Muscle of leg (tissue), 11 donors: Measurements from ENCODE around the gene SMLR1. TPM values are rescaled to one million over a fixed set of nuclear protein-coding genes. Genes with fewer than 3 reads are reported as not detected.
"Not testable (repeated sequence)": the region's sequence is repeated elsewhere in the genome, so short reads cannot be mapped to it uniquely, and the experiment has no call there.

ENCODE experiments used
- DNase-seq: peaks from one replicate; pipeline ENCODE4 v3.0.0; 2013
- H3K27ac ChIP-seq: one replicate; pipeline ENCODE4 v1.5.1; 2013; ENCODE audit warnings: mild to moderate bottlenecking, low read length, control low read depth
- H3K27me3 ChIP-seq: one replicate; pipeline ENCODE4 v1.6.1; 2013; ENCODE audit warnings: low read length; ENCODE audit not compliant: control insufficient read depth, insufficient read depth
- H3K36me3 ChIP-seq: one replicate; pipeline ENCODE4 v1.6.1; 2013; ENCODE audit warnings: low read length; ENCODE audit not compliant: control insufficient read depth, insufficient read depth
- H3K4me1 ChIP-seq: one replicate; pipeline ENCODE4 v1.6.1; 2013; ENCODE audit warnings: low read length; ENCODE audit not compliant: control insufficient read depth, insufficient read depth
- H3K4me3 ChIP-seq: one replicate; pipeline ENCODE4 v1.5.1; 2013; ENCODE audit warnings: low read length, control low read depth
- H3K9me3 ChIP-seq: replicated peaks from 2 replicates; pipeline ENCODE4 v1.6.1; 2013; ENCODE audit warnings: low read depth, low read length; ENCODE audit not compliant: control insufficient read depth
- WGBS: methylation state at CpG from one replicate; pipeline ENCODE4 v1.1.5; 2013; ENCODE audit warnings: missing lambda C conversion rate; ENCODE audit not compliant: insufficient coverage; 5-methylcytosine and 5-hydroxymethylcytosine counted together
- polyA plus RNA-seq, 8 donors: library from polyadenylated mRNA; unstranded; fragments of 120-200 nt; gene quantifications; one replicate each; pipeline versions ENCODE4 v1.2.1 to v1.2.3, GENCODE V29; 2013; ENCODE audit warnings: inconsistent platforms in 1 of 8, low replicate concordance in 1 of 8; ENCODE audit not compliant: insufficient read length in 8 of 8, insufficient read depth in 1 of 8
- total RNA-seq: library from RNA; stranded (reverse); fragments of 120-200 nt; gene quantifications from one replicate; pipeline ENCODE4 v1.2.4, GENCODE V29; 2013

The SMLR1 gene
- total and polyA plus RNA-seq, 9 donors, result 0.08 to 2.3 (median 0.28) TPM; not detected in 4

- Histone ChIP-seq H3K36me3 (no peaks in the 10 kb centered on the region), H3K4me3 (no peak overlapping the region), H3K9me3 (peaks cover 3% of the 10 kb centered on the region), H3K27ac (no peak overlapping the region), H3K27me3 (no peaks in the 10 kb centered on the region), H3K4me1 (no peaks in the 10 kb centered on the region)
- WGBS, result 100% methylated on average over 1 of the region's 1 CpG
- no peak for DNase-seq
These were observed 33.1 kb upstream of the SMLR1 start for GRCh38 chr6:130794010-130794697.

- Histone ChIP-seq H3K4me3 (no peak overlapping the region), H3K9me3 (peaks cover 4% of the 10 kb centered on the region), H3K4me1 (no peaks in the 10 kb centered on the region), H3K27ac (no peak overlapping the region), H3K36me3 (no peaks in the 10 kb centered on the region), H3K27me3 (no peaks in the 10 kb centered on the region)
- peak; percentile 76 for DNase-seq
- WGBS, result 38% methylated on average over 1 of the region's 3 CpGs
These were observed 32.5 kb upstream of the SMLR1 start for GRCh38 chr6:130794738-130795137.

DNA sequence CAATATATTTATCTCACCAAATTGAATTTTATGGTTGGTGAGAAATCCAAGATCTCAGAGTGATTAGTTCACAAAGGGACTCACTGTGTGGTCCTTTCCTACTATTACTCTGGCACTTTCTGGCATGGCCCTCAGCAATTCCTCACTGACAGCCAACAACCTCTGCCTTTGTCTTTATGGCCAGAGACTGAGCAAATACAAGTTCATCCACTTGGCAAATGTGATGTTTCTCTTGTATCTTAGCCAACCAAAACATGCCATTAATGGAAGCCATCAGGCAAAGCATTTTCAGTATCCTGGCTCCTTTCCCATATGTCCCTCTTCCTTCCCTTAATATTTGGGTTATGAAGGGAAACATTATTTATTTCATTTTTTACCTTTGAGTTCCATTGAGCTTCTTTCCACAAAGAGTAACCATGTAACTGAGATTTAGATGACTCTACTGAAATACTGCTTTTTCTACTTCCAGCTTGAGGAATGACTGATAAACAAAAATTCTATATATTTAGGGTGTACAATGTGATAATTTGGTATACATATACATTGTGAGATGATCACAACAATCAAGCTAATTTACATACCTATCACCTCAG lies 30.8 kb upstream of the SMLR1 start:
- Histone ChIP-seq H3K27me3 (no peaks in the 10 kb centered on the region), H3K36me3 (no peaks in the 10 kb centered on the region), H3K27ac (no peak overlapping the region), H3K4me1 (no peaks in the 10 kb centered on the region), H3K9me3 (peaks cover 12% of the 10 kb centered on the region), H3K4me3 (no peak overlapping the region)
- peak; percentile 71 for DNase-seq

DNA sequence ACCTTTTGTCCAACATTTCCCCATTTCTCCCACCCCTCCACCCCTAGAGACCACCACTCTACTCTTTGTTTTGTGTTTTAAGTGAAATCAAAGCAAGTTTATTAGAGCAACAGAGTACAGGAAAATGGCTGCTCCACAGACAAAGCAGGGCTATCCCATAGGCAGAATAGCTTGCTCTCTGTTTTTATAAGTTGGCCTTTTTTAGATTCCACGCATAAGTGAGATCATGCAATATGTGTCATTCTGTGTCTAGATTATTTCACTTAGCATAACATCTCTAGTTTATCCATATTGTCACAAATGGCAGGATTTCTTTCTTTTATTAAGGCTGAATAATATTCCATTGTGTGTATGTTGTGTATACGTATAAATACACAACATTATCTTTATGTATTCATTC lies 30.1 kb upstream of the SMLR1 start:
- WGBS, result no CpG with 5 or more reads among the region's 2 CpGs
- no peak for DNase-seq
- Histone ChIP-seq H3K9me3 (peaks cover 12% of the 10 kb centered on the region), H3K27me3 (no peaks in the 10 kb centered on the region), H3K27ac (no peak overlapping the region), H3K4me1 (no peaks in the 10 kb centered on the region), H3K36me3 (no peaks in the 10 kb centered on the region), H3K4me3 (no peak overlapping the region)

DNA sequence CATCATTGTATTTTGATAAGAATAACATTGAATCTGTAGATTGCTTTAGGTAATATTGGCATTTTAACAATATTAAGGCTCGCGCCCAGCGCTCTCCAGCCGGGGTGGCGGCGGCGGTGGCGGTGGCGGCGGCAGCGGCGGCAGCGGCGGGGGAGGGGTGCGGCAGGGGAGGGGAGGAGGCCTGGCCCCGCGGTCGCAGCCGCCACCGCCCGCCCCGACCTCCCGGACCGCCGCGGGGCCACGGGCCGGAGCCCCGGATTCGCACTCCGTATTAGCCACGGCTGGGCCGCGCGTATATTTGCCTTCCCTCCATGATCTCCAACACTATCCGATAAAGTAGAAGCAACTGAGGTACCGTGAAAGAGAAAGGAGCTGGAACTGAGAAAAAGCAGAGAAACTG lies 25.8 kb upstream of the SMLR1 start:
- not testable (repeated sequence) for H3K27ac ChIP-seq, DNase-seq, H3K4me3 ChIP-seq, H3K36me3 ChIP-seq, H3K4me1 ChIP-seq, H3K27me3 ChIP-seq
- H3K9me3 ChIP-seq, result peaks cover 12% of the 10 kb centered on the region
- WGBS, result 99% methylated on average over 15 of the region's 37 CpGs

GRCh38 chr6:130810307-130811030 lies 16.7 kb upstream of the SMLR1 start:
- Histone ChIP-seq H3K4me3 (no peak overlapping the region), H3K36me3 (no peaks in the 10 kb centered on the region), H3K27ac (no peak overlapping the region), H3K9me3 (no peaks in the 10 kb centered on the region), H3K4me1 (peaks cover 2% of the 10 kb centered on the region), H3K27me3 (no peaks in the 10 kb centered on the region)
- no peak for DNase-seq
- WGBS, result 58% methylated on average over 7 of the region's 9 CpGs

- Histone ChIP-seq H3K4me3 (no peak overlapping the region), H3K36me3 (no peaks in the 10 kb centered on the region), H3K27me3 (no peaks in the 10 kb centered on the region), H3K9me3 (no peaks in the 10 kb centered on the region), H3K4me1 (peaks cover 2% of the 10 kb centered on the region), H3K27ac (no peak overlapping the region)
- DNase-seq, result no peak
- 92% methylated on average over 3 of the region's 5 CpGs for WGBS
These were observed 15.3 kb upstream of the SMLR1 start for GRCh38 chr6:130811932-130812331.

- H3K4me1 ChIP-seq, result peaks cover 2% of the 10 kb centered on the region
- no peaks in the 10 kb centered on the region for H3K9me3 ChIP-seq
- no peaks in the 10 kb centered on the region for H3K36me3 ChIP-seq
- no peak overlapping the region for H3K4me3 ChIP-seq
- no peaks in the 10 kb centered on the region for H3K27me3 ChIP-seq
- no peak overlapping the region for H3K27ac ChIP-seq
- 100% methylated on average over 3 of the region's 3 CpGs for WGBS
- no peak for DNase-seq
These were observed 12.7 kb upstream of the SMLR1 start for GRCh38 chr6:130814506-130814905.

- H3K27me3 ChIP-seq, result no peaks in the 10 kb centered on the region
- DNase-seq, result no peak
- H3K9me3 ChIP-seq, result no peaks in the 10 kb centered on the region
- H3K27ac ChIP-seq, result no peak overlapping the region
- H3K36me3 ChIP-seq, result no peaks in the 10 kb centered on the region
- H3K4me1 ChIP-seq, result no peaks in the 10 kb centered on the region
- H3K4me3 ChIP-seq, result no peak overlapping the region
- no CpG with 5 or more reads among the region's 5 CpGs for WGBS
These were observed 11.8 kb upstream of the SMLR1 start for GRCh38 chr6:130815200-130816071.

DNA sequence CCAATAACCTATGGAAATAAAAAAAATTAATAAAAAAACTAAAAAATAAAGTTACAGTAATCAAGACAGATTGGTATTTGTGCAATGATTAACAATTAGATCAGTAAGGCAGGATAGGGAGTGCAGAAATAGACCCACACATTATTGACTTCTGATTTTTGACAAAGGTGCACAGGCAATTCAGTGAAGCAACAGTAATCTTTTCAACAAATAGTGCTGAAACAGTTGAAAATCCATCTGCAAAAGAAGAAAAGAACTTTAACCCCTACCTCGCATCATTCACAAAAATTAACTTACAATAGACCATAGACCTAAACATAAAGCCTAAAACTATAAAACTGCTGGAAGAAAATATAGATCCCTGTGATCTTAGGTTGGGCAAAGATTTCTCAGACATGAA lies 4.5 kb upstream of the SMLR1 start:
- H3K4me1 ChIP-seq, result no peaks in the 10 kb centered on the region
- no peaks in the 10 kb centered on the region for H3K27me3 ChIP-seq
- no peak for DNase-seq
- no peaks in the 10 kb centered on the region for H3K9me3 ChIP-seq
- no peak overlapping the region for H3K27ac ChIP-seq
- no peak overlapping the region for H3K4me3 ChIP-seq
- WGBS, result no CpG with 5 or more reads among the region's 1 CpG
- H3K36me3 ChIP-seq, result no peaks in the 10 kb centered on the region
